Measurements from ENCODE around the gene C19orf25. TPM values are rescaled to one million over a fixed set of nuclear protein-coding genes. Genes with fewer than 3 reads are reported as not detected.
A peak's percentile ranks its signal among the peaks of the same experiment; 100 is the strongest.

Gene C19orf25
- total RNA-seq, 1 donor from 2014 or later: 38.8 TPM

DNA sequence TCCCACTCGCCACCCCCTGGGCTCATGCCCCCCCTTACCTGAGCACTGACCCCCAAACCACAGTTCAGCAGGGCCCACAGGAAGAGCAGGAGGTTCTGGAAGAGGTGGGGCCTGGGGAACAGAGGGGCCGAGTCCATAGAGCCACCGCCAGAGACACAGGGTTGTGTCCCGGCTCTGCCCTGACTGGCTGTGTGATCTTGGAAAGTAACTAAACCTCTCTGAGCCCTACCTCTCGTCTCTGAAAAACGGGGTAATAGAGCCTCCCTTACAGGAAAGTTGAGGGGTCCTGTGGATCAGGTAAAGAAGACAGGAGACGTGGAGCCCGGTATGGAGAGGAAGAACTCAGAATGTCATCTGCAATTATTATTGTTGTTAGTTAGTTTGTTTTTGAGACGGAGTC lies 31.8 kb upstream of the C19orf25 start:
- TF ChIP-seq, protein P1, sequence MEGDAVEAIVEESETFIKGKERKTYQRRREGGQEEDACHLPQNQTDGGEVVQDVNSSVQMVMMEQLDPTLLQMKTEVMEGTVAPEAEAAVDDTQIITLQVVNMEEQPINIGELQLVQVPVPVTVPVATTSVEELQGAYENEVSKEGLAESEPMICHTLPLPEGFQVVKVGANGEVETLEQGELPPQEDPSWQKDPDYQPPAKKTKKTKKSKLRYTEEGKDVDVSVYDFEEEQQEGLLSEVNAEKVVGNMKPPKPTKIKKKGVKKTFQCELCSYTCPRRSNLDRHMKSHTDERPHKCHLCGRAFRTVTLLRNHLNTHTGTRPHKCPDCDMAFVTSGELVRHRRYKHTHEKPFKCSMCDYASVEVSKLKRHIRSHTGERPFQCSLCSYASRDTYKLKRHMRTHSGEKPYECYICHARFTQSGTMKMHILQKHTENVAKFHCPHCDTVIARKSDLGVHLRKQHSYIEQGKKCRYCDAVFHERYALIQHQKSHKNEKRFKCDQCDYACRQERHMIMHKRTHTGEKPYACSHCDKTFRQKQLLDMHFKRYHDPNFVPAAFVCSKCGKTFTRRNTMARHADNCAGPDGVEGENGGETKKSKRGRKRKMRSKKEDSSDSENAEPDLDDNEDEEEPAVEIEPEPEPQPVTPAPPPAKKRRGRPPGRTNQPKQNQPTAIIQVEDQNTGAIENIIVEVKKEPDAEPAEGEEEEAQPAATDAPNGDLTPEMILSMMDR (IDR thresholded peaks at IDR 0.05; ENCODE audit: insufficient read depth, low read length, poor library complexity, severe bottlenecking): no peak
- H3K4me3 ChIP-seq (ENCODE audit: low read depth, low read length): no peak overlapping the region
- no peaks in the 10 kb centered on the region for H3K36me3 ChIP-seq (ENCODE audit: control insufficient read depth, insufficient read depth, low read length)
- no peak for DNase-seq (ENCODE audit: low read depth)
- H3K27me3 ChIP-seq (ENCODE audit: control insufficient read depth, insufficient read depth, low read length): peaks cover 22% of the 10 kb centered on the region

DNA sequence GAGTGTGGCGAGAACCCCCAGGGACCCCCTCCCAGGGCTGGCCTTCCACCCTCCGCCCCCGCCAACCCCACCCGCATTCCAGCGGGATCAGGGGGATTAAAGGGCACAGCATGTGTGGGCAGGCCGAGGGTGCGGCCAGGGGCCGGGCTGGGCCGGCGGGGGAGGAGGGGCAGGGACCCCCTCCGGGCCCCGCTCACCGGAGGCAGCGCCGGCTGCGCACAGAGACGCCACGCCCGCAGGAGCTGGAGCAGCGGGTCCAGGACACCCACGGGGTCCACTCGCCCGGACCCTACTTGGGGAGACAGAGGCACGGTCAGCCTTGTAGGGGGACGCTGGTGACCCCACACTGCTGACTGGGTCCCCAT lies 31.4 kb upstream of the C19orf25 start:
- Histone ChIP-seq H3K27me3 (ENCODE audit: control insufficient read depth, insufficient read depth, low read length) (peaks cover 26% of the 10 kb centered on the region), H3K36me3 (ENCODE audit: control insufficient read depth, insufficient read depth, low read length) (no peaks in the 10 kb centered on the region), H3K4me3 (ENCODE audit: low read depth, low read length) (no peak overlapping the region)
- no peak for DNase-seq (ENCODE audit: low read depth)
- TF ChIP-seq, protein P1 (IDR thresholded peaks at IDR 0.05; ENCODE audit: insufficient read depth, low read length, poor library complexity, severe bottlenecking): no peak

GRCh38 chr19:1509602-1510441 lies 30.8 kb upstream of the C19orf25 start:
- H3K27me3 ChIP-seq (ENCODE audit: control insufficient read depth, insufficient read depth, low read length): peaks cover 23% of the 10 kb centered on the region
- DNase-seq (ENCODE audit: low read depth): no peak
- no peak overlapping the region for H3K4me3 ChIP-seq (ENCODE audit: low read depth, low read length)
- no peaks in the 10 kb centered on the region for H3K36me3 ChIP-seq (ENCODE audit: control insufficient read depth, insufficient read depth, low read length)
- TF ChIP-seq, protein P1 (IDR thresholded peaks at IDR 0.05; ENCODE audit: insufficient read depth, low read length, poor library complexity, severe bottlenecking): no peak

DNA sequence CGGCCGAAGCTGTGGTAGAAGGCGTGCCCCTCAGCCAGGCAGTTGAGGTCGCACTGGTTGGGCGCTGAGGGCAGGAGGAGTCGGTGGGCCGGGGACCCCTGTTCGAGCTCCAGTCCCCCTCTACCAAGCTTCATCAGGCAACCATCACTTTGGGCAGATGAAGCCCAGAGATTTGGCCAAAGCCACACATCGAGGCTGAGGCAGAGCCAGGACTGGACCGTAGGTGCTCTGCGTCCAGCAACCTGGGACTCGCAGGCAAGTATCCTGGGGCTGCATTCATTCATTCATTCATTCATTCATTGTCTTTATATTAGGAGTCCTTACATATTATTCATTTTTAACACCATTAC lies 29.5 kb upstream of the C19orf25 start:
- peak overlapping the region; percentile 31 for H3K4me3 ChIP-seq (ENCODE audit: low read depth, low read length)
- no peaks in the 10 kb centered on the region for H3K36me3 ChIP-seq (ENCODE audit: control insufficient read depth, insufficient read depth, low read length)
- DNase-seq (ENCODE audit: low read depth): no peak
- H3K27me3 ChIP-seq (ENCODE audit: control insufficient read depth, insufficient read depth, low read length): peaks cover 26% of the 10 kb centered on the region
- TF ChIP-seq, protein P1 (IDR thresholded peaks at IDR 0.05; ENCODE audit: insufficient read depth, low read length, poor library complexity, severe bottlenecking): no peak

DNA sequence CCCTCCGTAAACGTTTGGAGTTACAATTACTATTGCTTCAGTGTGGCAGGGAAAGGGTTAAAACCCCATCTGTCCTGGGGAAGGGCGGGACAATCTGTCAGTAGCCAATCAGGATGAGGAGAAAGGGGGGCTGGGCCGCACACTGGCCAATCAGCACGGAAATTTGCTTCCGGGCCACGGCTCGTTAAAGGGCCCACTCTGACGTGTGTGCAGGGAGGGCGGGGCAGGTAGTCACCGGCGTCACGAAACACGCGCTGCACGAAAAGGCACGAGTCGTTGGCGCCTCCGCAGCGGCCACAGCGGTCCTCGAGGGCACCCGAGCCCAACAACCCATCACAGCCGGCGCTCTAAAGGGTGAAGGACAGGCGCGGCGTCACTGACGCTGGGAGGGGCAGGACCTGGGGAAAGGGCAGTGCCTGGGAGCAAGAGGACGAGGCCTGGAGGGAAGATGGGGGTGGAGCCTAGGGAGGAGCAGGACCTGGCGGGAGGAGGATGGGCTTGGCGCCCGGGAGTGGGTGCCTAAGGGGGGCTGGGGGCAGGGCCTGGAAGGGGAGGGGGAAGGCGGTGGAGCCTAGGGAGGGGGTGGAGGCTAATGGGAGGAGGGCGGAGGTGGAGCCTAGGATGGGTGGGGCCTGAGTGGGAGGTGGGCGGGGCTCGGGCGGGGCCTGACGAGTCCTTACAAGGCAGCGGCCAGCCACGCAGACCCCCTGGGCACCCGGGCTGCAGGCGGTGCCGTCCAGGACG lies 28.9 kb upstream of the C19orf25 start:
- Histone ChIP-seq H3K4me3 (ENCODE audit: low read depth, low read length) (peak overlapping the region; percentile 52), H3K36me3 (ENCODE audit: control insufficient read depth, insufficient read depth, low read length) (no peaks in the 10 kb centered on the region), H3K27me3 (ENCODE audit: control insufficient read depth, insufficient read depth, low read length) (peaks cover 32% of the 10 kb centered on the region)
- peak; percentile 67 for DNase-seq (ENCODE audit: low read depth)
- TF ChIP-seq, protein P1 (IDR thresholded peaks at IDR 0.05; ENCODE audit: insufficient read depth, low read length, poor library complexity, severe bottlenecking): no peak
